GM12891 (cell line): ENCODE results near the gene APPL2.

Experiments used
- PAX5 ChIP-seq: IDR thresholded peaks from 2 replicates; pipeline ENCODE4 v1.6.1; 2011; ENCODE audit warnings: low read length, moderate library complexity, mild to moderate bottlenecking; ENCODE audit not compliant: insufficient read depth, severe bottlenecking
- POLR2A ChIP-seq: IDR thresholded peaks from 2 replicates; pipeline ENCODE4 v1.6.1; 2011; ENCODE audit warnings: low read depth, low read length, control low read depth
- POLR2AphosphoS5 ChIP-seq: IDR thresholded peaks from 2 replicates; pipeline ENCODE4 v1.6.1; 2011; ENCODE audit warnings: low read depth, low read length, control low read depth
- POU2F2 ChIP-seq: IDR thresholded peaks from 2 replicates; pipeline ENCODE4 v1.6.1; 2011; ENCODE audit warnings: low read depth, mild to moderate bottlenecking, control low read depth, low read length, moderate library complexity
- TAF1 ChIP-seq: IDR thresholded peaks from 2 replicates; pipeline ENCODE4 v1.6.1; 2011; ENCODE audit warnings: low read depth, low read length, control low read depth

DNA sequence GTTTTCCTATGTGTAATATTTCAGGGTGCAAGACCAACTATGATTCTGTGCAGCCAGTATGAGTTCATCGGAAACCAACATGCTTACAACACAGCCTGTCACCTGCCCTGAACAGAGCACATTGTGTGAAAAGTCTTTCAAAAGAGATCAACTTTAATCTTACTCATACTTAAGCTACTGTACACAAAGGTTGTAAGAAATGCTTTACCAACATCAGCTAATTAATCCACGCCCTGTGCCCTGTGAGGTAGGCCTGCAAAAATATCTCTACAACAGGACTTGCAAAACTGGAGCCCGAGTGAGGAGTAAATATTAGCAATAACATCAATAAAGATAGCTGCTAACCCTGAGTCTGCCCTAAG lies 15.1 kb downstream of the APPL2 start:
- TF ChIP-seq TAF1 (no peak), POLR2A (no peak), POLR2AphosphoS5 (no peak), POU2F2 (no peak), PAX5 (no peak)
